WTC11 (cell line): ENCODE measurements around the gene STX5.
A peak's percentile ranks its signal among the peaks of the same experiment; 100 is the strongest.

Experiments
- CREB1 ChIP-seq: sonication (generic); formaldehyde crosslinking; IDR thresholded peaks from 2 replicates; pipeline ENCODE4 v1.8.0; 2023; ENCODE audit warnings: mild to moderate bottlenecking, missing genetic modification reagents
- CTCF ChIP-seq: fragments of 200-600 bp; IDR thresholded peaks from 2 replicates; pipeline ENCODE4 v1.8.0; 2022; ENCODE audit warnings: antibody characterized with exemption
- E2F4 ChIP-seq: sonication (generic); formaldehyde crosslinking; IDR thresholded peaks from 2 replicates; pipeline ENCODE4 v1.8.1; 2022; ENCODE audit warnings: low read depth, mild to moderate bottlenecking, moderate library complexity, missing genetic modification reagents, borderline replicate concordance
- GABPB1 ChIP-seq: sonication (generic); formaldehyde crosslinking; IDR thresholded peaks from 2 replicates; pipeline ENCODE4 v1.8.1; 2023; ENCODE audit warnings: mild to moderate bottlenecking, missing genetic modification reagents
- GTF2I ChIP-seq: fragments of 250-450 bp; sonication (Bioruptor Pico); conservative IDR thresholded peaks from 2 replicates; pipeline ENCODE4 v1.4.0; 2021; ENCODE audit warnings: mild to moderate bottlenecking
- JUN ChIP-seq: sonication (generic); formaldehyde crosslinking; IDR thresholded peaks from 2 replicates; pipeline ENCODE4 v1.8.0; 2023; ENCODE audit warnings: mild to moderate bottlenecking, missing genetic modification reagents
- USF1 ChIP-seq: sonication (generic); formaldehyde crosslinking; IDR thresholded peaks from 2 replicates; pipeline ENCODE4 v1.8.0; 2022; ENCODE audit warnings: mild to moderate bottlenecking, missing genetic modification reagents
- ZNF232 ChIP-seq: sonication (generic); formaldehyde crosslinking; IDR thresholded peaks from 2 replicates; pipeline ENCODE4 v1.8.0; 2022; ENCODE audit warnings: mild to moderate bottlenecking, missing genetic modification reagents

- no peak for TF ChIP-seq JUN (CRISPR knock-in tag)
- no peak for TF ChIP-seq CREB1
- no peak for TF ChIP-seq GTF2I (CRISPR knock-in tag)
- TF ChIP-seq ZNF232, result no peak
- TF ChIP-seq CTCF, result no peak
- TF ChIP-seq USF1, result no peak
- TF ChIP-seq GABPB1 (CRISPR knock-in tag), result 0 out of 2 replicates have a peak, but pooled peaks have one; percentile 17
- TF ChIP-seq E2F4 (CRISPR knock-in tag), result no peak
These were observed 11.6 kb upstream of the STX5 start for GRCh38 chr11:62843466-62843865.
